ENCODE data around the gene RAB37.

RAB37 gene

DNA sequence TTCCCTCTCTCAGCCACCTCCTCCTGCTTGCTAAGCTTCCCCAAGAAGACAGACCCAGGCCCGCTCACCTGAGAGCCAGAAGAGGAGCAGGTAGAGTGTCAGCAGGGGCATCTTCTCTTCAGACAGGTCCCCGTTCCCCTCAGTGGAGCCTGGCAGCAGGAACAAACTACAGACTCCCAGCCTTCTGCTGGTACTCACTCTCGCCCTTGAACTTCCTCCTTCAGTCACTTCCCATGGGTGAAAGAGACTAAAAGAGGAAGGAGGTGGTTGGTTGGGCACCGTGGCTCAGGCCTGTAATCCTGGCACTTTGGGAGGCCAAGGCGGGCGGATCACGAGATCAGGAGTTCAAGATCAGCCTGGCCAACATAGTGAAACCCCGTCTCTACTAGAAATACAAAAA is 24.3 kb upstream of the RAB37 start, which contains the start of gene CD300LF:
Gene CD300LF, minus strand, starts transcription at position 168 of the 400 bp plus-strand sequence. Its CDS starts 57 bp downstream, at position 111.
- no peaks in the 10 kb centered on the region for H3K9me3 ChIP-seq (ENCODE audit: control insufficient read depth, insufficient read depth, low read length)
- no peak within 1 kb of the TSS for H3K9ac ChIP-seq (ENCODE audit: low read depth, low read length)
- no peaks in the 10 kb centered on the region for H3K36me3 ChIP-seq (ENCODE audit: insufficient read depth, low read length)
- H3K4me1 ChIP-seq (ENCODE audit: insufficient read depth, low read length): no peaks in the 10 kb centered on the region

DNA sequence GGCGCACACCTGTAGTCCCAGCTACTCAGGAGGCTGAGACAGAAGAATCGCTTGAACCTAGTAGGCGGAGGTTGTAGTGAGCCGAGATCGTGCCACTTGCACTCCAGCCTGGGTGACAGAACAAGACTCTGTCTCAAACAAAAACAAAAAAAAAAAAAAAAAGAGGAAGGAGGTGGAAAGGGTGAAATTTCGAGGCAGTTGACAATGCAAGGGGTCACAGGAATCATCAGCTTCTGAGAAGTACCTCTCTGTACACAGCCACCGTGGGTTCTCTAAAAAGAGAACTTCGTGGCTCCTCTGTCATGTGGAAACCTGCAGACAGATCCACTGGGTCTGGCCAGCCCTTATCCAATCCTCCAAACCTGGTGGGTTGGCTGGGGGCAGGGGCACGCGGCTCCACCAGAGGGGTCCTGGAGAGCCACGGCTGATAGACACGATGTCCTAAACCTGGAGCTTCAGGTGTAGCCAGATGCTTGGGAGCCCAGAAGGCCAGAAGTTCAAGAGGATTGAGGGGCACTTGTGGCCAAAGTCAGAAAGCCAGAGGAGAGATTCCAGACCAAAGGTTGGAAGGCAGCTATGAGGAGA is 23.8 kb upstream of the RAB37 start:
- H3K9ac ChIP-seq (ENCODE audit: low read depth, low read length): no peak overlapping the region
- no peaks in the 10 kb centered on the region for H3K36me3 ChIP-seq (ENCODE audit: insufficient read depth, low read length)
- no peaks in the 10 kb centered on the region for H3K9me3 ChIP-seq (ENCODE audit: control insufficient read depth, insufficient read depth, low read length)
- no peaks in the 10 kb centered on the region for H3K4me1 ChIP-seq (ENCODE audit: insufficient read depth, low read length)

DNA sequence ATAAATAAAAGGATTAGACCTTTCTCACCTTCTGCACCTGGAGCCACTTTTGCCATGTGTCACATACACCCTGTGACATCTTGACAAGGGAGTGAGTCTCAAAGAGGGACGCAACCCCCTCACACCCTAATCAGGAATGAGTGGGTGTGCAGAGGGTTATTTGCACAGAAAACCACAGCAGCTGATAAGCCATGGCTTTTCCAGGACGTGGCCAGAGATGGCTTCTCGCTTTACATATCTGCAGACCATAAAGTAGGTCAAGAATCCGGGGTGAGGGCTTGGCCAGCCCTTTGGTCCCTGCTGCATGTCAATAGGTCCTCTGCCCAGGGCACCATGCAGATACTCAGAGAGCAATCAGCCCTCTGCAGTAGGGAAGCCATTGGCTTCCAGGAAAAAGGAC is 21.9 kb upstream of the RAB37 start:
- no peaks in the 10 kb centered on the region for H3K4me1 ChIP-seq (ENCODE audit: insufficient read depth, low read length)
- H3K36me3 ChIP-seq (ENCODE audit: insufficient read depth, low read length): no peaks in the 10 kb centered on the region
- no peak overlapping the region for H3K9ac ChIP-seq (ENCODE audit: low read depth, low read length)
- H3K9me3 ChIP-seq (ENCODE audit: control insufficient read depth, insufficient read depth, low read length): no peaks in the 10 kb centered on the region

DNA sequence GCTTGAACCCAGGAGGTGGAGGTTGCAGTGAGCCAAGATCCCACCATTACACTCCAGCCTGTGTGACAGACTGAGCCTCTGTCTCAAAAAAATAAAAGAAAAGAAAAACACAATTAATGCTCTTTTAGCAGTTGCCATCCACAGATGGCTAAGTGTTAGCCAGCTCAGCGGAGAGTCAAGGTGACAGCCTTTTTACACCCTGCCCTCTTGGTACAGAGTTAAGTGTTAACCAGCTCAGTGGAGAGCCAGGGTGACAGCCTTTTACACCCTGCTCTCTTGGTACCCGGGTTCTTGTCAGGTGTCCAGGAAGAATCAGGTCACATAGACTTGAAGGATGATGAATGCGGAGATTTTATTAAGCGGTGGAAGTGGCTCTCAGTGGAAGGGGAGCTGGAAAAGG is 16.6 kb upstream of the RAB37 start:
- H3K36me3 ChIP-seq (ENCODE audit: insufficient read depth, low read length): no peaks in the 10 kb centered on the region
- H3K4me1 ChIP-seq (ENCODE audit: insufficient read depth, low read length): no peaks in the 10 kb centered on the region
- no peaks in the 10 kb centered on the region for H3K9me3 ChIP-seq (ENCODE audit: control insufficient read depth, insufficient read depth, low read length)
- no peak overlapping the region for H3K9ac ChIP-seq (ENCODE audit: low read depth, low read length)

DNA sequence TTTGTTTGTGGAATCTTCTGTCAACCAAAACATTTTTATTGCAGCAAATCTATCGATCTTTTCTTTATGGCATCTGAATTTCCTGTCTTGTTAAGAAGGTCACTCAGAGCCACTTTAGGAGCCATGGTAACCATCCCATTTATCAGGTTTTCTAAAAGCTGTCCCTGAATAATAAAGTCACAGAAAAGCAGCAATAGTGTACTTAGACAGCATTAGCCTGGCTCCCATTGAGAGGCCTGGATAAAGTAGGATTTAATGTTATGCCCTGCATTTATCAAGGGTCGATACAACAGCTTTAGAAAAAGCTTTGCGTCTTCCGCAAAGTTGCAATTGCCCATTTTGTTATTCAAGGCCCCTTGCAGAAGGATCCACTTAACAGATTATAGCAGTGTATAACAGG is 14.3 kb upstream of the RAB37 start:
- H3K9me3 ChIP-seq (ENCODE audit: control insufficient read depth, insufficient read depth, low read length): no peaks in the 10 kb centered on the region
- no peaks in the 10 kb centered on the region for H3K36me3 ChIP-seq (ENCODE audit: insufficient read depth, low read length)
- H3K4me1 ChIP-seq (ENCODE audit: insufficient read depth, low read length): no peaks in the 10 kb centered on the region
- no peak overlapping the region for H3K9ac ChIP-seq (ENCODE audit: low read depth, low read length)

DNA sequence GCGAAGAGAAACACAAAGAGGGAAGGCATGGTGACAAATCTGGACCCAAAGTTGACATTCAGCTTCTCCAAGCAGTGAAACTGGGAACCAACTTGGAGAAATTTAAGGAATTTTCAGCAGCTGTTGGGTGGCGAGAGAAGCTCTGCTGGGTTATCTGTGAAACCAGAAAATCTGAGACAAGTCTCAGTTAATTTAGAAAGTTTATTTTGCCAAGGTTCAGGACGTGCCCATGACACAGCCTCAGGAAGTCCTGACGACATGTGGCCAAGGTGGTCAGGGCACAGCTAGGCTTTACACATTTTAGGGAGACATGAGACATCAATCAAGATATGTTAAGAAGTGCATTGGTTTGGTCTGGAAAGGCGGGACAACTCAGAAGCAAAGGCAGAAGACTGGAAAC is 13.2 kb upstream of the RAB37 start:
- no peak overlapping the region for H3K9ac ChIP-seq (ENCODE audit: low read depth, low read length)
- no peaks in the 10 kb centered on the region for H3K9me3 ChIP-seq (ENCODE audit: control insufficient read depth, insufficient read depth, low read length)
- H3K36me3 ChIP-seq (ENCODE audit: insufficient read depth, low read length): no peaks in the 10 kb centered on the region
- no peaks in the 10 kb centered on the region for H3K4me1 ChIP-seq (ENCODE audit: insufficient read depth, low read length)

DNA sequence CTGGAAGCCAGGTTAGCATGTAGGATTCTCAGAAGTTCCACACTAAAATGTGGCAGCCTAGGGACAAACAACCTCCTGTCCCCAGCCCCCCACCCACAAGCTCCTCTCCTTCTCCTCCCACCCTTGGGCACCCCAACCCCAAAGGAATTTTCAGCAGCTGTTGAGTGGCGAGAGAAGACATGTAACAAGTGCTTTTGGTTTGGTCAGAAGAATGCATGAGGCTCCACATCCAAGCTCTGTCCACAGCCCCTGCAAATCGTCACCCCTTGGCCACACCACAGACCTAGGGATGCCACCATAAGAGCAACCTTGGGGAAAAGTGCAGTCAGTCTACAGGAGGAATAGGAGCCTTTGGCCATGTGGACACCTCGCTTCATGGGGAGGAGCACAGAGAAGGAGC is 11.9 kb upstream of the RAB37 start:
- Histone ChIP-seq H3K4me1 (ENCODE audit: insufficient read depth, low read length) (no peaks in the 10 kb centered on the region), H3K9me3 (ENCODE audit: control insufficient read depth, insufficient read depth, low read length) (no peaks in the 10 kb centered on the region), H3K9ac (ENCODE audit: low read depth, low read length) (no peak overlapping the region), H3K36me3 (ENCODE audit: insufficient read depth, low read length) (no peaks in the 10 kb centered on the region)

DNA sequence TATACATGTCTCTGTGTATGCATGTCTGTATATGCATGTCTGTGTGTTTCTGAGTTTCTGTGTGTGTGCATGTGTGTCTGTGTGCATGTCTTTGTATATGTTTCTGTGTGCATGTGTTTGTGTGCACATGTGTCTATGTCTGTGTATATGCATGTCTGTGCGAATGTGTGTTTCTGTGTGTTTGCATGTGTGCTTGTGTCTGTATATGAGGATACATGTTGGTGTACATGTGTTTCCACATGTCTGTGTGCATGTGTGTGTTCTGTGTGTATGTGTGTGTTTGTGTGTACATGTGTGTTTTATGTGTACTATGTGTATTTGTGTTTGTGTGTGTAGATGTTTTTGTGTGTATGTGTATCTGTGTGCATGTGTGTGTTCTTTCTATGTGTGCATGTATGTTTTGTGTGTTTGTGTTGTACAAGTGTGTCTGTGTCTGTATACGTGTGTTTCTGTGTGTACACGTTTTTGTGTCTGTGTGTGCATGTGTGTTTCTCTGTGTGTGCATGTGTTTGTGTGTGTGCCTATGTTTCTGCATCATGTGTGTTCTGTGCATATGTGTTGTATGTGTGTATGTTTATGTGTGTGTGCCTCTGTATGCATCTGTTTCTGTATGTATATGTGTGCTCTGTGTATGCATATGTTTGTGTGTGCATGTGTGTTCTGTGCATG is 8.9 kb upstream of the RAB37 start:
- no peaks in the 10 kb centered on the region for H3K36me3 ChIP-seq (ENCODE audit: insufficient read depth, low read length)
- H3K9ac ChIP-seq (ENCODE audit: low read depth, low read length): no peak overlapping the region
- no peaks in the 10 kb centered on the region for H3K9me3 ChIP-seq (ENCODE audit: control insufficient read depth, insufficient read depth, low read length)
- H3K4me1 ChIP-seq (ENCODE audit: insufficient read depth, low read length): no peaks in the 10 kb centered on the region

DNA sequence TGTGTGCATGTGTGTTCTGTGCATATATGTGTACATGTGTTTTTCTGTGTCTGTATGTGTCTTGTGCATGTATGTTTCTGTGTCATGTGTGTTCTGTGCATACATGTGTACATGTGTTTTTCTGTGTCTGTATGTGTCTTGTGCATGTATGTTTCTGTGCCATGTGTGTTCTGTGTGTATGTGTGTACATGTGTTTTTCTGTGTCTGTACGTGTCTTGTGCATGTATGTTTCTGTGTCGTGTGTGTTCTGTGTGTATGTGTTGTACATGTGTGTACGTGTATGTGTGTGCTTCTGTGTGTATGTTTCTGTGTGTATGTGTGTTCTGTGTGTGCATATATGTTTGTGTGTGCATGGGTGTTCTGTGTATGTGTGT is 8.4 kb upstream of the RAB37 start:
- no peaks in the 10 kb centered on the region for H3K36me3 ChIP-seq (ENCODE audit: insufficient read depth, low read length)
- no peak overlapping the region for H3K9ac ChIP-seq (ENCODE audit: low read depth, low read length)
- no peaks in the 10 kb centered on the region for H3K4me1 ChIP-seq (ENCODE audit: insufficient read depth, low read length)
- no peaks in the 10 kb centered on the region for H3K9me3 ChIP-seq (ENCODE audit: control insufficient read depth, insufficient read depth, low read length)

DNA sequence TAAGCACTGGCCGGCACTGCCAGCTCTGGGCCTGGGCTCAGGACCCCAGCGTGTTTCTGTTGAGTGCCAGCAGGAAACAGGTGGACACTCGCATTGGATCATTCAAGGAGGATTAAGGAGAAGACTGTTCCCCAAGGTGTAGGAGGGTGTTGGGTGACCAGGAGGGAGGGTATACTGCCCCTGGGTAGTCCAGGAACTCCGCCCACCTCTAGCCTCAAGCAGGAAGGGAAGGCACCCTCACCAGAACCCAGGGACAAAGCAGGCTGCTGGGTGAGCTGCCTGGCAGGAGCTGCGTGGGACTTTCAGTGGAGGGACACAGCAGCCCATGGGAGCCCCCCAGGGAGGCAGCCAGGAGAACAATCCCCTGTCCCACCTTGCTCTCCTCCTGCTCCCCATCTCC is 7.7 kb upstream of the RAB37 start:
- Histone ChIP-seq H3K36me3 (ENCODE audit: insufficient read depth, low read length) (no peaks in the 10 kb centered on the region), H3K9me3 (ENCODE audit: control insufficient read depth, insufficient read depth, low read length) (no peaks in the 10 kb centered on the region), H3K4me1 (ENCODE audit: insufficient read depth, low read length) (no peaks in the 10 kb centered on the region), H3K9ac (ENCODE audit: low read depth, low read length) (no peak overlapping the region)

DNA sequence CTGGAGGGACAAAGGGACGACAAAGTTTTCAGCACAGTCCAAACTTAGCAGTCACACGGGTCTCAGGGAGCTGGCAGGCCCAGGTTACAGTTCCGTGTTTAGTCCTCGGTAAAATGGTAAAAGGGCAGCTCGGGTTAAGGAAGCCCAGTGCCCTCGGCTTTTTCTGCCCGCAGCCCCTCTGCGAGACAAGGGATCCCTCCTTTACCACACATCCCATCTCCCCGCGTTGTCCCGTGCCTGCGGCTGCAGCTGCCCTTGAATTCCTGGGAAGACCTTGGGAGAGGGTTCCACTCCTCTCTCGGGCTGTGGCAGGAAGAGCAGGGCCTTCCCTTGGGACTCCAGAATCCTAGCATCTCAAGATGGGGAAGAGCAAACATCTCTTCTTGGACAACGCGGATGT is 7.2 kb upstream of the RAB37 start:
- Histone ChIP-seq H3K4me1 (ENCODE audit: insufficient read depth, low read length) (no peaks in the 10 kb centered on the region), H3K9me3 (ENCODE audit: control insufficient read depth, insufficient read depth, low read length) (no peaks in the 10 kb centered on the region), H3K36me3 (ENCODE audit: insufficient read depth, low read length) (no peaks in the 10 kb centered on the region), H3K9ac (ENCODE audit: low read depth, low read length) (no peak overlapping the region)

DNA sequence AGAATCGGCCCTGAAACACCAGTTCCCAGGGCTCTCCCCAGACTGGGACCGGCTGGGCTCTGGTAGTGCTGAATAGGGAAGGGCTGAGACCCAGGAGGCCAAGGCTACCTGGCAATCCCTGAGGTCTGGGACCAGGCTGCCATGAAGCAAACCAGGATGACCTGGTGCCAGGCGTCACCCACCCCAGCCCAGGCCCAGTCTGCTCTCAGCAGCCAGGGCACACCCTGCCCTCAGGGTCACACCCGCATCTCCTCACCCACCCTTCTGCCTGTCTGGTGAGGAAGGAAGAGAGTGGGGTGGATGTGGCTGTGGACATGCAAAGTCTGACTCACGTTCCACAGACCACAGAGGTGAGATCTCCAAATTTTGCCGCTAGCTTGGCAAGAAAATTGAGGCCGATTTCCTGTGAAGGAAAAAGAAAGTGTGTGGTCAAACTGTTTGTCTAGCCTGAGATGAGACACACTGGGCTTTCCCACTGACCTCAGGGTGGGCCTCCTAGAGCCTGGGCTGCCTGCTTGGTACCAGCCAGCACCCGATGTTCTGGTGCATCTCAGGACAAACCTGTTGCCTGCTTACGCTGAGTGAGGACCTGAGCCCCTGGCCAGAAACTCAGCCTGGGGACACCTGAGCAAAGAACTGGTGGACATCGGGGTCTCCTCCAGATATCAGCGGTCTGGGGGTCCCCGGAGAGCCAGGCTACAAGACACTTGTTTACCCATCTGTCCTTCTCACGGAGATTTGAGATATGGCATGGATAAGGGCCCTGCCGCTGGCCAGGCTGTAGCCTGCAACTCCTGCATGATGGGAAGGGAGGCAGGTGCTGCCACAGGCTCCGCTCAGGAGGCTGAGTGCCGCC is 6.3 kb upstream of the RAB37 start:
- Histone ChIP-seq H3K9ac (ENCODE audit: low read depth, low read length) (no peak overlapping the region), H3K9me3 (ENCODE audit: control insufficient read depth, insufficient read depth, low read length) (no peaks in the 10 kb centered on the region), H3K4me1 (ENCODE audit: insufficient read depth, low read length) (peaks cover 4% of the 10 kb centered on the region; the same call in 1 of the 2 replicates), H3K36me3 (ENCODE audit: insufficient read depth, low read length) (no peaks in the 10 kb centered on the region)

DNA sequence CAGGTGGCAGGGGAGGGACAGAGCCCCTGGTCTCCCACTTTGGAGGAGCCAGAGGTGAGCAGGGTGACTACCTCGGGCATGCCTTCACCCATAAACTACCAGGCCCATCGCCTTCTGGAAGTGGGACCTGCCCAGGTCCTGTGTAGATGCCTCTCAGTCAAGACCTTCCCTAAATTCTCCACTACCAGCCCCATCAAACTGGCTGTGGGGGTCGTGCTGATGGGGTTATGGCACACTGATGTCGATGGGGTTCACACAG is 5.8 kb upstream of the RAB37 start:
- Histone ChIP-seq H3K4me1 (ENCODE audit: insufficient read depth, low read length) (peaks cover 5% of the 10 kb centered on the region; the same call in 1 of the 2 replicates), H3K9me3 (ENCODE audit: control insufficient read depth, insufficient read depth, low read length) (no peaks in the 10 kb centered on the region), H3K9ac (ENCODE audit: low read depth, low read length) (no peak overlapping the region), H3K36me3 (ENCODE audit: insufficient read depth, low read length) (no peaks in the 10 kb centered on the region)

DNA sequence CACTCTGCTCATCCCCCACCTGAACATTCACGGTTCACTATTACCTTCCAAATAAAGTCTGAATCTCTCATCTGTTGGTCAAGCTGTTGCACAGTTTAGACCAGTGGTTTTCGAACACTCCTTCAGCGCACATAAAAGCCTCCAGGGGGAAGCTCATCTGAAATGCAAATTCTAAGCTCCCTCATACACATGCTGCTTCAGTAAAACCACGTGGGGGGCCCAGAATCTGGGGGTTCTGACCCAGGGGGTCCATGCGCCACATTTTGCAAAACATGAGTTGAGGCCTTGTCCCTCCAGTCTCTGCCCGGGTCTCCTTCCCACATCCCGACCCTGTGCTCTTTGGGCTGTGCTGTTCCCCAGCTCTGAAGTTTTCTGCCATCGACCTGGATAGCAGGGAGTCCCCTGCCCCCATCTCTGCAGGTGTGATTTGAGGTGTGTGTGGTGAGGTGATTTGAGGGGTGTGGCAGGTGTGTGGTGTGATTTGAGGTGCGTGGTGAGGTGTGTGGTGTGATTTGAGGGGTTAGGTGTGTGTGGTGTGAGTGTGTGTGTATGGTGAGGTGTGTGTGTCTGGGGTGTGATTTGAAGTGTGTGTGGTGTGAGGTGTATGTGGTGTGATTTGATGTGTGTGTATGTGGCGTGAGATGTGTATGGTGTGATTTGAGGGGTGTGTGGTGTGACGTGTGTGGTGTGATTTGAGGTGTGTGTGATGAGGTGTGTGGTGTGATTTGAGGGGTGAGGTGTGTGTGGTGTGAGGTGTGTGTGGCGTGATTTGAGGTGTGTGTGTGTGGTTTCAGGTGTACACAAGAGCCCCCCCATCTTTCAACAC is 4.8 kb upstream of the RAB37 start:
- Histone ChIP-seq H3K9ac (ENCODE audit: low read depth, low read length) (no peak overlapping the region), H3K9me3 (ENCODE audit: control insufficient read depth, insufficient read depth, low read length) (no peaks in the 10 kb centered on the region), H3K4me1 (ENCODE audit: insufficient read depth, low read length) (peaks cover 5% of the 10 kb centered on the region; the same call in 1 of the 2 replicates), H3K36me3 (ENCODE audit: insufficient read depth, low read length) (no peaks in the 10 kb centered on the region)

All from ES-I3 (cell line).